ENCODE results near the gene PPM1M. TPM values are rescaled to one million over a fixed set of nuclear protein-coding genes. Genes with fewer than 3 reads are reported as not detected.
A peak's percentile ranks its signal among the peaks of the same experiment; 100 is the strongest.
"Not testable (repeated sequence)": the region's sequence is repeated elsewhere in the genome, so short reads cannot be mapped to it uniquely, and the experiment has no call there.

PPM1M gene
- total RNA-seq, 6 experiments from 2014 or later: 2.8 to 7.1 (median 4.5) TPM

GRCh38 chr3:52269776-52270175 lies 24.2 kb downstream of the PPM1M start:
- no peak for TF ChIP-seq POLR2A (IDR thresholded peaks at IDR 0.05)
- TF ChIP-seq CTCF (IDR thresholded peaks at IDR 0.05): no peak
- DNase-seq (no peak), ATAC-seq (no peak)
- Histone ChIP-seq H3K9me3 (no peaks in the 10 kb centered on the region), H3K27ac (peak overlapping the region in 2 of 3 donors; percentile 36 to 39), H3K36me3 (peaks cover 0 to 49% (median 17%) of the 10 kb centered on the region in 4 donors), H3K4me1 (peaks cover 0 to 34% (median 11%) of the 10 kb centered on the region in 4 donors), H3K27me3 (no peaks in the 10 kb centered on the region), H3K4me3 (no peak overlapping the region)
- WGBS (ENCODE audit: insufficient coverage, low coverage, low lambda C conversion rate, missing lambda C conversion rate): 51% methylated on average over 3 of the region's 3 CpGs
- intact Hi-C loops (cut with DNase I): no loop called here

- H3K4me1 ChIP-seq: peaks cover 0 to 38% (median 12%) of the 10 kb centered on the region in 4 donors
- no peak overlapping the region for H3K4me3 ChIP-seq
- peak; percentile 24 to 53 (median 44) for ATAC-seq
Observed at GRCh38 chr3:52270252-52270754, 24.7 kb downstream of the PPM1M start.

GRCh38 chr3:52272172-52272571 lies 26.6 kb downstream of the PPM1M start:
- H3K27me3 ChIP-seq; H3K27ac ChIP-seq; intact Hi-C loops (cut with DNase I); ATAC-seq; H3K9me3 ChIP-seq; H3K4me3 ChIP-seq; DNase-seq: not testable (repeated sequence)
- 76% methylated on average over 8 of the region's 9 CpGs for WGBS (ENCODE audit: insufficient coverage, low coverage, low lambda C conversion rate, missing lambda C conversion rate)
- Histone ChIP-seq H3K36me3 (peaks cover 0 to 29% (median 7%) of the 10 kb centered on the region in 4 donors), H3K4me1 (peaks cover 0 to 57% (median 18%) of the 10 kb centered on the region in 4 donors)

More at GRCh38 chr3:52270252-52270754, 24.7 kb downstream of the PPM1M start:
- Histone ChIP-seq H3K9me3 (no peaks in the 10 kb centered on the region), H3K36me3 (peaks cover 0 to 47% (median 16%) of the 10 kb centered on the region in 4 donors), H3K27ac (peak overlapping the region in 2 of 3 donors; percentile 36 to 39), H3K27me3 (no peaks in the 10 kb centered on the region)
- no peak for DNase-seq
- intact Hi-C loops (cut with DNase I): no loop called here
- TF ChIP-seq POLR2A (IDR thresholded peaks at IDR 0.05): no peak
- WGBS (ENCODE audit: insufficient coverage, low coverage, low lambda C conversion rate, missing lambda C conversion rate): 24% methylated on average over 9 of the region's 9 CpGs

- intact Hi-C loops (cut with DNase I): no loop called here
- H3K27me3 ChIP-seq: no peaks in the 10 kb centered on the region
- H3K9me3 ChIP-seq: no peaks in the 10 kb centered on the region
- DNase-seq (no peak), ATAC-seq (no peak)
- no peak overlapping the region for H3K27ac ChIP-seq
- no peak overlapping the region for H3K4me3 ChIP-seq
- 72% methylated on average over 3 of the region's 3 CpGs for WGBS (ENCODE audit: insufficient coverage, low coverage, low lambda C conversion rate, missing lambda C conversion rate)
- peaks cover 0 to 59% (median 18%) of the 10 kb centered on the region in 4 donors for H3K4me1 ChIP-seq
- H3K36me3 ChIP-seq: peaks cover 0 to 22% (median 5%) of the 10 kb centered on the region in 4 donors
- TF ChIP-seq CTCF (IDR thresholded peaks at IDR 0.05) (no peak), POLR2A (IDR thresholded peaks at IDR 0.05) (no peak)
Observed at GRCh38 chr3:52272831-52273230, 27.3 kb downstream of the PPM1M start.

- not testable (repeated sequence) for H3K27me3 ChIP-seq, H3K36me3 ChIP-seq, H3K9me3 ChIP-seq, DNase-seq, H3K4me3 ChIP-seq, ATAC-seq
- intact Hi-C loops (cut with DNase I): loop anchor here in 1 of 2 donors (5.0 kb wide), 1 partner anchor 37 kb away; the partner anchor contains the start of gene TWF2
- Histone ChIP-seq H3K27ac (peak overlapping the region in 1 of 3 donors; percentile 97), H3K4me1 (peaks cover 0 to 57% (median 18%) of the 10 kb centered on the region in 4 donors)
- WGBS (ENCODE audit: insufficient coverage, low coverage, low lambda C conversion rate, missing lambda C conversion rate): 63% methylated on average over 18 of the region's 18 CpGs
Observed at GRCh38 chr3:52274781-52275180, 29.2 kb downstream of the PPM1M start.

All from right lobe of liver (tissue), 6 donors.